CD4-positive, alpha-beta T cell treated with Interleukin-4 for 1 hour (primary cell): Measurements from ENCODE around the gene CIB2.
"Not testable (repeated sequence)": the region's sequence is repeated elsewhere in the genome, so short reads cannot be mapped to it uniquely, and the experiment has no call there.

Experiments
- DNase-seq, 2 donors: peaks; one replicate each; pipeline ENCODE4 v3.0.0-alpha.2; 2020 to 2022

Gene CIB2

DNA sequence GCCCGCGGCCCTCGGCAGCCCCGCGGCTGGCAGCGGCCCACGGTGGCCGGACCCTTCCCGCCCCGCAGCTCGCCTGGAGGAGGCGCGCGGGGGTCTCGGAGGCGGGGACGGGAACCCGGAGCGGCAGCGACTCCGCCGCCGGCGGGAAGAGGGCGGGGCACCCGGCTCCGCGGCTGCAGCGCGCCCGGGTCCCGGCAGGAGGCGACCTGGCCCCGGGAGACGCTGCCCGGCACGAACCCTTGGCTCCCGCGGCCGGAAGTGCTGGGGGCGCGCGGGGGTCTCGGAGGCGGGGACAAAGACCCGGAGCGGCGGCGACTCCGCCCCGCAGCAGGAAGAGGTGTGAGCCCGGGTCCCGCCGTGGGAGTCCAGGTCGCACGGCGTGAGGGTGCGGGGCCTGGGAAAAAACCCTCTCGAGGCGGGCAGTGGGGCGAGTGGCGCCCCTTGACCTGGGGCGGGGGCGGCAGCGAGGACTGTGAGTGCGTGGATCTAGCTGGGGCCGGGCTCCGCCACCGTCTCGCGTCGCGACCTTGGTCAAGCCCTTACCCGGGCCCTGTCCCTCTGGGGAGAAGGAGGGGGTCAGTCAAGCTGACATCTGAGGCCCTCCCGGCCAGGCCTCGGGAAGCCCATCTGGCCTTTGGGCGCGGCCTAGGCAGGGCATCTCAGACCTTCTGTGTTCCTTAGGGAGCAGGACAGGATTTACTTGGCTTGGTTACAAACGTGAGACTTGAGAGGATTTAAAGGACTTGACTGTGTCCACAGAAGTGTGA is at the start of gene CIB2:
CIB2 (minus strand) TSS at position 151 of the 767 bp plus-strand sequence. CDS start 230 bp downstream, outside the sequence.
- DNase-seq = peak; percentile 75 to 81

GRCh38 chr15:78179906-78180305 is 48.7 kb upstream of the CIB2 start:
- DNase-seq = no peak

DNA sequence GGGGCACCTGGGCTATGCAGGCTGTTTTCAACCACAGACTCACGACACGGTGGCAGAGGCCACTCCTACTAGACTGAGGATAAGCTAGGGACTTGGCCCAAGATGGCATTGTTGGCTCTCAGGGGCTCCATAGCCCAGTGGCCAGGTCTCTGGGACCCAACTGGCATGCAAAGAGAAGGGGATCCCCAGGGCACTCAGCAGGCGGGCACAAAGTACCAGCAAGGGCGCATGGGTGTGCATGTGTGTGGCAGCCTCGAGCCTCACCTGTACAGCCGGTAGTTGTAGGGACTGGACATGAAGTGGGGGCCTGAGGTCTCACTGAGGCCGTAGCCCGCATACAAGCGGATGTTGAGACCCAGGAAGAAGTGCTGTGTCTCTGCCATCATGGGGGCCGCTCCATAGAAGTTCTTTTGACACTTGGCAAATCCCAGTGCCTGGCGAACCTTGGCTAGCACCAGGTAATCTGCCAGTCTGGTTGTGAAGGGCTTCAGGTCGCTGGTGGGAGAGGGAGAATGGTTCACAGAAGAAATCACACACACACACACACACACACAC is 48.1 kb upstream of the CIB2 start:
- no peak for DNase-seq

GRCh38 chr15:78178064-78178463 is 46.8 kb upstream of the CIB2 start:
- DNase-seq = no peak

DNA sequence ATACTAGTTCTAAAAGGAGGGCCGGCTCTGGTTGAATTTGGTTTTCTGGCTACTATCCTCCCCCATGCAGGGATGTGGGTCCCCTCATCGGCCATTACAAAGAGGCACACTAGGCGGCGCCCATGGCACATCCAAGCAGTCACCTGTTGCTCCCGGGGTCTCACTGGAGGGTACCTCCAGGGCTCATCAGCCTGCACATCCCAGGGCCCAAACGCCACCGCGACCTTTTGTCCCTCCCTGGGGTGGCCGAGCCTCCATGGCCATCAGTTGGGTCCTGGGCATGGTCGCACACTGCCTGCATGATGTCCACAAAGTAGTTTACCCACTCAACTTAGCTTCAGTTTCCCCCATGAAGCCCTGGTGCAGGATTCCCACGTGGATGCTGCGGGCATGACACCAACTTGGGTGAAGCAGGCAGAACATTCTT is 46.2 kb upstream of the CIB2 start:
- peak; percentile 18 to 29 for DNase-seq

- no peak for DNase-seq
Observed at GRCh38 chr15:78175330-78175729, 44.1 kb upstream of the CIB2 start.

DNA sequence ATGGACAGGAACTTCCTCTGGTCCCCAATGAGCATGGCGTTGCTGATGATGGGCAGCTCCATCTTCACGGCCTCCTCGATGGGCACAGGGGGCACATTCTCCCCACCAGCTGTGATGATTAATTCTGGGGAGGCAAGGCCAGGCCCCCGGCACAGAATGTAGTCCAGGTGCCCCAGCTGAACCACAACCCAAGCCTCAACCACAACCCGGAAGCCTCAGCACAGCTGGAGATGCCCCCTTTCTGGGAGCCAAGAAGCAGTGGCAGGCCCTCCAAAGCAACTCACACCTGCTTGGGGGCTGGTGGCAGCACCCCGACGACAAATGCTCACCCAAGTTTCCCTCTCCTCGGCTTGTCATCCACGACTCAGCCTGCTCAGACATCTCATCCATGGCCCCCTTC is 43.2 kb upstream of the CIB2 start:
- DNase-seq = no peak

GRCh38 chr15:78171864-78172472 is 40.7 kb upstream of the CIB2 start:
- no peak for DNase-seq

GRCh38 chr15:78170848-78171773 is 39.9 kb upstream of the CIB2 start:
- DNase-seq = no peak

DNA sequence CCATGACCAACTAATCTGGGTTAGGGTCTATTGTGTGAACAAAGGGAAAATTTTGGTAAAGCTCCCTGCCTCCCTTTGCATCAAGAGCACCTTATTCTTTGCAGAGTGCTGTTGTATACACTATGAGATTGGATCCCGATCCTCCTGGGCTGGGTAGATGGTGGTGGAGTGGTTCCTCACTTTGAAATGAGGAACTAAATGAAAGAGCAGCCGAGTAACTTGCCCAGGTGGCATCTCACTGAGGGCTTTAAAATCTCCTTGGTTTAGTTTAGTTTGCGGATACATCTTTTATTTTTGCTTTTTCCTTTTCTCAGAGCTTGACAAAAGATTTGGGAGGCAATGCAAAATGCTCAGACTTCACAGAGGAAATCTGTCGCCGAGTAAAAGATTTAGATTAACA is 37.4 kb upstream of the CIB2 start:
- DNase-seq = no peak

DNA sequence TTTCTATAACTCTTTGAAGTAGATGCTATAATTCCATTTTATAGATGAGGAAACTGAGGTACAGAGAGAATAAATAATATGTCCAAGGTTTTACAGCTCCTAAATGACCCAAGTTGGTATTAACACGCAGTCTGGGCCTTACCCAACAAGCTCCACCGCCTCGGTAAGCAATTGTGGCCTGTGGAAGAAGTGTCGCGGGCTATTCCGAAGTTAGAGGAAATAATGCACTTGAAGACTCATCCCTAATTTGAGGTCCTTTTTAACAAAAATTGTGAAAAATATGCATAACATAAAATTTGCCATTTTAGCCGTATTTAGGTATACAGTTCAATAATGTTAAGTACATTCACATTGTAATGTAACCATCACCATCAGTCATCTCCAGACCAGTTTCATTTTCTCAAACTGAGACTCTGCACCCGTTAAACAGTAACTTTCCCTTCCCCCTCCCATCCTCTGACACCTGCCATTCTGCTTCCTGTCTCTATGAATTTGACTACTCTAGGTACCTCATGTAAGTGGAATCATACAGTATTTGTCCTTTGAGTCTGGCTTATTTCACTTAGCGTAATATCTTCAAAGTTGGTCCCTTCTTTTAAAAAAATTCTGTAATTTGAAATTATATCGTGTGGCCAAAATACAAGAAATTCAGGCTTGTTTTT is 36.1 kb upstream of the CIB2 start:
- DNase-seq = peak in 1 of 2 donors; percentile 47

DNA sequence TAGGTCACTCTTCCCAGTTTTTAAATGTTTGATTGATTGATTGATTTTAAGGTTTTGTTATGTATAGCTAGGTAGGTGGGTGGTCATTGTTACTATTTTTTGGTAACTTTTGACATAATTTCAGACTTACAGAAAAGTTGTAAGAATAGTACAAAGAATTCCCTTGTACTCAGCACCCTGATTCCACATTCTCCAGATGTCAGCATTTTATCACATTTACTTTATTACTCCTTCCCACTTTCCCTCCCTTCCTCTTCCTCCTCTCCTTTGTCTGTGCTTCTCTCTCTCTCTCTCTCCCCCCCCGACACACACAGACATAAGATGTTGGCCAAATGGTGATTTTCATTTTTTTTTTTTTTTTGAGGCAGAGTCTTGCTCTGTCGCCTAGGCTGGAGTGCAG is 32.8 kb upstream of the CIB2 start:
- DNase-seq = no peak

DNA sequence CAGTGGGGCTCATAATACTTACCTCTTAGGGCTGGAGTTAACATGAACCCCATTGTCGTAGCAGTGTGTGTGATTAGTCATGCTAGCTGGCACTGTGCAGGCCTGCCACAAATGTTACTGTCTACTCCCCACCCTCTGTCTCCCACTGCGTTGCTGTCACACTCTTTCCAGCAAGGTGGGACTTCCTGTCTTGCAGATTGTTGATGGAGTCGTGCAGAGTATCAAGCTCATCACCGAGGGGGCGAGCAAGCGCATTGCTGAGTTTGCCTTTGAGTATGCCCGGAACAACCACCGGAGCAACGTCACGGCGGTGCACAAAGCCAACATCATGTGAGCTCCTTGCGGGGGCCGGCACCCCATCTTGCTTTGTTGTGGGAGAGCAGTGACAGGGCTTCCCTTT is 30.8 kb upstream of the CIB2 start:
- DNase-seq = no peak

DNA sequence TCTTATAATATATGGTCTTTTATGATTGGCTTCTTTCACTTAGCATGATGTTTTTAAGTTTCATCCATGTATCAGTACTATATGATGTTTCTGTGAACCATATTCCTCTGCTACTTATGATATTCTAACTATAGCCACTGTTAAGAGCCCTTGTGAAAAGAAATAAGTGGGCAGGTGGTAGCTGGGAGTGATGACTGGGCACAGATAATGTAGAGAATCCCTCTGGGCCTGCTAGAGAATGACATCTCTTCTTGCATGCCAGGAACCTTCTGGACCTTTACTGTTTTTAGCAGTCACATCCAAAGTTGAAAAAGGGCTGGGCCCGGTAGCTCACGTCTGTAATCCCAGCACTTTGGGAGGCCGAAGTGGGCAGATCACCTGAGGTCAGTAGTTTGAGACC is 28.1 kb upstream of the CIB2 start:
- no peak for DNase-seq

DNA sequence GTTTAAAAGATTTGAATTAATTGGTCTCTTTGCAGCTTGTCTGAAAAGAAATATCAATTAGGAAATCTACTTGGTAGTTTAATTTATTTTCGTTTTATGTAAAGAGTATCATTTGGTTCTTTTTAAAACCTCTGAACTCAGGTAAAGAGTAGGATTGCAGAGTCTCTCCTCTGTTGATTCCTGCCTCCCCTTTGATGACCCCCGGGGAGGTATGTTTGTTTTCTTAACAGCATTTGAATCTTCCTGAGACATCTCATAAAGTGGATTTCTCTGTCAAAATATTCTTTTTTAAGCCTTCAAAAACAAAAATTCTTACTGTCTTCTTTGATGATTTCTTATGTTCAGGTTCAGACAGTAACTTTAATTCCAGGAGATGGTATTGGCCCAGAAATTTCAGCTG is 26.0 kb upstream of the CIB2 start:
- no peak for DNase-seq

DNA sequence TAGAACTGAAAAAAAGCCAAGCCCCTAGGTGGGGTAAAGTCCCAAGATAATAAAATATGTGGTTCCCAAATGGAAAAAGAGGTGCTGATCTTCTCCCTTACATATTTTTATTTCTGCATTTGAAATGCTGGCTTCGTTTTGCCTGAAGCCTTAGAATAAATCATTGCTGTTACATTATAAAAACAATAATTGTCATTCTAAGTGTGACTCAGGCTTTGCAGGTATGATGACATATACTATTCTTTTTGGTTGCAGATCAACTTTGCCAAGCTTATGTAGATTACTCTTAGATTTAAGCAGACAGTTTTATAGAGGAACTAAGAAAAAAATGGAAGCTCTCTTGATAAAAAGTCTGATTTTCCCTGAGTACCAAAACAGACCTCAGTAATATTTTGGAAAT is 25.4 kb upstream of the CIB2 start:
- DNase-seq = no peak

DNA sequence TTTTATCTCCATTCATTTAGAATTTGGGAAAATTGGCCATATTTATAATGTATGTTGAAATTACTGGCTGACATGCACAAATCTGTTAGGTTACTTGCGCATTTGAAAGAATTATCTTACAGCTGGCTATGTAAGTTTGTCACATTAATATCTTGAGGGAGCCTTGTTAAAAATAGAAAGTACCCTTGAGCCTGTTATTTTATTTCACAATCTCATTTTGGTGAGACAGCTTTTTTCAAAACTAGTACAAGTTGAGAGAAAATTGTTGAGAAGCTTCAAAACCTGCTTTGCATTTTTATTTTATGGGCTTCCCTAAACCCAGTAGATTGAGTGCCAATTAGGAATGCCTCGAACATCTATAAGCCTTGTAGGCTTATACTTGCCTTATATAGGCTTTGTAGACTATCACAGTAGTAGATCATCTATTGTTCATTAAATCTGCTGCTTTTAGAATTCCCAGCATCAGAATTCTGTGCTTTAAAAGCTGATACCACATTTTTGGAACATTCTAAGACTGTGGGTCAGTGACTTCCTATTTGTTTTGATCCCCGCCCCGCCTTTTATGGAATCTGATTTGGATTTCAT is 24.2 kb upstream of the CIB2 start:
- no peak for DNase-seq

DNA sequence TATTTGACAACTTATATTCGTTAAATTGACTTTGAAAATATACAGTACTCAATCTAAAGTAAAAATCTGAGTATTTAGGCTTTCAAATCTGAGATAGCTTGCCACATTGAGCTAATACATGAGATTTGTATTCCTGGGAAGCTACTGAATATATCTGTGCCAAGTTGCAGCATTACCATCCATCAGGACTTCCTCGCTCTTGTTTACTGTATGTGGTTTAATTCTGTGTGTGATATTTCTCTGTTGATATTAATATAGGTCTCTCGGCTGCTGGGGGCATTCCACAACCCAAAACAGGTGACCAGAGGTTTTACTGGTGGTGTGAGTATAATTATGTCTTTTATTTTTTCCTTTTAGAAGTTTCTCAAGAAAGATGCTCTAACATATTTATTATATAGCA is 23.7 kb upstream of the CIB2 start:
- no peak for DNase-seq

- not testable (repeated sequence) for DNase-seq
Observed at GRCh38 chr15:78151075-78151474, 19.8 kb upstream of the CIB2 start.

DNA sequence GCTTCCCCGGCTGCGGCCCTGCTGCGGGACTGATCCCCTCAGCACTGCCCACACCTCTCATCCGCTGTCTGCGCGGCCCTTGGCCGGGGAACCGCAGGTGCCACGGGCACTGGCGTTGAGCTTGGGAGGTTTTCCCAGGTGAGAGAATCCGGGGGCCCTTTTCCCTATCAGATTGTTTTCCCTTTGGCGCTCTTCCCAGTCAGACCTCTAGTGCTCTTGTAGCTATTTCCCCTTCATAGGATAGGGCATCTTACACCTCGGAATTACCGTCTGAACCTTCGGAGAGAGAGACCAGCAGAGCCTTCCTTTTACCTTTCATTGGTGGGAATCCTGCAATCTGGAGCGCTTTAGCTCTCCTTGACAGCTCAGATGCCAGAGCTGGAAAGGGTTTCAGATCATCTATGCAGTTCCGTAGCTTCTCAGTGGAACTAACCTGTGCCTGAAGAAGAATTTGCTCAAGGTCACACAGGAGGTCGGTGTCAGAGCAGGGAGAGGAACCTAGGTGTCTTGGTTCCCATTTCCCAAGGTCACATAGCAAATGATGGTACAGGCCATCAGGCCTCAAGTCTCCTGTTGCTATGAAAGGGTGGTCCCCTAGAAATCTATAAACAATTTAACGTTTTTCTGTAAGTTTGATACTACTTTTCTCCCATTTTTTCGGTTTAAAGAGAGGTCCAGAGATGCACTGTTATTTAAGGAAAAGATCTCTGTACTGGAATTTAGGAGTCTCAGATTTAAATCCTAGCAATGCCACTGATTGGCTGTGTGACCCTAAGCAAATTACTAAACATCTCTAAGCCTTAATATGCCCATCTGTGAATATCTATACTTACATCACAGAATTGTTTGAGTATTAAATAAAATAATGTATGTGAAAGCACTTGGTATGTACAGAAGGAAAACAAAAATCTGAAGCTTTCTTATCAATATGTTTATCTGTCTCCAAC is 18.8 kb upstream of the CIB2 start:
- DNase-seq = no peak
